ENCODE results near the gene CNOT6.

DNA sequence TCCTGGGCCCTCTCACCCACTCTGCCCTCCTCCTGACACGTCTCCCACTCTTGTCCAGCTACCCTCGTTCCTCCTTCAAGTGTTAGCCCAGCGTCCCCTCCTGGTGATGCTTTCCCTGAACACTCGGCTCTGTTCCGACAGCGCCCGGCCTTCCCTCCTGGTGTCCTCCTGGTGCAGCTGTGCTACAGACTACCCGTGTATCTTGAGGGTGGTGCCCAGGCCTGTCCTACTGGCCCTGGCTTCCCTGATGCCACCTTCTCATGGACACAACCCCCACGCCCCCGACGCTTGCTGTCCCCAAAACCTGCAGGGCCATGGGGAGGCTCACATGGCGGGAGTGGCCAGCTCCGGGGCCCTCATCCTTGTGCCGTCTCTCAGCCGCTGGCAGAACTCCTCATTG, 118.5 kb downstream of the CNOT6 start:
- TF ChIP-seq, protein P1, sequence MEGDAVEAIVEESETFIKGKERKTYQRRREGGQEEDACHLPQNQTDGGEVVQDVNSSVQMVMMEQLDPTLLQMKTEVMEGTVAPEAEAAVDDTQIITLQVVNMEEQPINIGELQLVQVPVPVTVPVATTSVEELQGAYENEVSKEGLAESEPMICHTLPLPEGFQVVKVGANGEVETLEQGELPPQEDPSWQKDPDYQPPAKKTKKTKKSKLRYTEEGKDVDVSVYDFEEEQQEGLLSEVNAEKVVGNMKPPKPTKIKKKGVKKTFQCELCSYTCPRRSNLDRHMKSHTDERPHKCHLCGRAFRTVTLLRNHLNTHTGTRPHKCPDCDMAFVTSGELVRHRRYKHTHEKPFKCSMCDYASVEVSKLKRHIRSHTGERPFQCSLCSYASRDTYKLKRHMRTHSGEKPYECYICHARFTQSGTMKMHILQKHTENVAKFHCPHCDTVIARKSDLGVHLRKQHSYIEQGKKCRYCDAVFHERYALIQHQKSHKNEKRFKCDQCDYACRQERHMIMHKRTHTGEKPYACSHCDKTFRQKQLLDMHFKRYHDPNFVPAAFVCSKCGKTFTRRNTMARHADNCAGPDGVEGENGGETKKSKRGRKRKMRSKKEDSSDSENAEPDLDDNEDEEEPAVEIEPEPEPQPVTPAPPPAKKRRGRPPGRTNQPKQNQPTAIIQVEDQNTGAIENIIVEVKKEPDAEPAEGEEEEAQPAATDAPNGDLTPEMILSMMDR (IDR thresholded peaks at IDR 0.05), result no peak
- TF ChIP-seq POLR2A (IDR thresholded peaks at IDR 0.05), result no peak

All from suprapubic skin (tissue), 3 donors.